Measurements from ENCODE around the gene KRT1.

KRT1 gene

GRCh38 chr12:52698651-52699340 lies 18.6 kb upstream of the KRT1 start:
- DNase-seq: no peak

GRCh38 chr12:52697058-52697582 lies 16.9 kb upstream of the KRT1 start:
- DNase-seq: no peak

- DNase-seq: no peak
Measured at GRCh38 chr12:52696588-52696987, 16.4 kb upstream of the KRT1 start.

GRCh38 chr12:52695039-52695438 lies 14.8 kb upstream of the KRT1 start:
- no peak for DNase-seq

GRCh38 chr12:52694151-52694550 lies 13.9 kb upstream of the KRT1 start:
- DNase-seq: no peak

GRCh38 chr12:52693261-52693660 lies 13.1 kb upstream of the KRT1 start:
- no peak for DNase-seq

GRCh38 chr12:52692254-52692653 lies 12.0 kb upstream of the KRT1 start:
- peak in 1 of 2 experiments; percentile 29 for DNase-seq

GRCh38 chr12:52691841-52692150 lies 11.6 kb upstream of the KRT1 start:
- no peak for DNase-seq

- peak in 1 of 2 experiments; percentile 14 for DNase-seq
Measured at GRCh38 chr12:52691076-52691840, 11.1 kb upstream of the KRT1 start.

- DNase-seq: no peak
Measured at GRCh38 chr12:52690351-52691075, 10.3 kb upstream of the KRT1 start.

GRCh38 chr12:52689936-52690335 lies 9.7 kb upstream of the KRT1 start:
- no peak for DNase-seq

GRCh38 chr12:52689239-52689638 lies 9.0 kb upstream of the KRT1 start:
- no peak for DNase-seq

GRCh38 chr12:52688481-52688880 lies 8.3 kb upstream of the KRT1 start:
- no peak for DNase-seq

GRCh38 chr12:52687497-52688385 lies 7.5 kb upstream of the KRT1 start:
- peak in 1 of 2 experiments; percentile 18 for DNase-seq

GRCh38 chr12:52686756-52687487 lies 6.7 kb upstream of the KRT1 start:
- no peak for DNase-seq

- DNase-seq: no peak
Measured at GRCh38 chr12:52686063-52686462, 5.9 kb upstream of the KRT1 start.

GRCh38 chr12:52685406-52685890 lies 5.2 kb upstream of the KRT1 start:
- no peak for DNase-seq

GRCh38 chr12:52684431-52684830 lies 4.2 kb upstream of the KRT1 start:
- DNase-seq: no peak

GRCh38 chr12:52683575-52684300 lies 3.5 kb upstream of the KRT1 start:
- no peak for DNase-seq

- DNase-seq: no peak
Measured at GRCh38 chr12:52682938-52683574, 2.8 kb upstream of the KRT1 start.

- no peak for DNase-seq
Measured at GRCh38 chr12:52682381-52682660, 2.1 kb upstream of the KRT1 start.

Data from NCI-H524 (cell line).